GM12878 (cell line): ENCODE data around the gene LRP1B. TPM values are rescaled to one million over a fixed set of nuclear protein-coding genes. Genes with fewer than 3 reads are reported as not detected.

Source experiments
- ATAC-seq: fragments of 200-7000 bp; cut with Tn5 transposase; 3 replicates; pipeline ENCODE4 v1.9.1; 2020; ENCODE audit warnings: mild to moderate bottlenecking, moderate library complexity
- BruUV-seq: library from RNA; stranded (reverse); fragments of 400-500 nt; replicated peaks from 2 replicates; lab custom pipeline; 2021; lab: Mats Ljungman, UMichigan
- CTCF ChIA-PET: fragments of 300-600 bp; sonication (Branson Sonifier 250); formaldehyde crosslinking; extraction: SDS; loops from one replicate; lab custom pipeline; 2021; ENCODE audit warnings: inconsistent platforms; lab: Yijun Ruan, JAX
- POLR2A ChIA-PET: fragments of 350-600 bp; formaldehyde crosslinking; extraction: SDS; loops from one replicate; lab custom pipeline; 2021; ENCODE audit warnings: inconsistent platforms; lab: Charles Lee
- RAD21 ChIA-PET: fragments of 300-600 bp; sonication (Branson Sonifier 250); formaldehyde crosslinking; loops from one replicate; lab custom pipeline; 2023; ENCODE audit warnings: antibody characterized with exemption; ENCODE audit not compliant: unreplicated experiment; lab: Charles Lee
- SMC1A ChIA-PET: fragments of 300-600 bp; sonication (Branson Sonifier 250); formaldehyde crosslinking; loops from one replicate; lab custom pipeline; 2023; ENCODE audit not compliant: unreplicated experiment, uncharacterized antibody; lab: Charles Lee
- DNase-seq: peaks from one replicate; pipeline ENCODE4 v3.0.0-alpha.2; 2011; ENCODE audit warnings: low read depth, low spot score
- FAIRE-seq: peaks from 3 replicates; lab custom pipeline; 2011; peaks lifted over from hg19 to GRCh38; lab: Jason Lieb, UNC
- H2AFZ ChIP-seq: 2 replicates; pipeline ENCODE4 v1.6.0; 2011; ENCODE audit warnings: low read depth, low read length, control low read depth; ENCODE audit not compliant: control insufficient read depth
- H3K27ac ChIP-seq: 2 replicates; pipeline ENCODE4 v1.5.1; 2011; ENCODE audit warnings: control low read depth; ENCODE audit not compliant: control insufficient read depth, insufficient read depth
- H3K27me3 ChIP-seq, 2 experiments: replicated peaks in 1 of 2; 2 replicates each; pipeline versions ENCODE4 v1.6.0 to v1.6.1; 2011; ENCODE audit warnings: low read length in 1 of 2; ENCODE audit not compliant: control insufficient read depth in 2 of 2, insufficient read depth in 2 of 2
- H3K36me3 ChIP-seq, 2 experiments: 2 replicates each; pipeline ENCODE4 v1.5.1; 2011; ENCODE audit warnings: low read length in 1 of 2; ENCODE audit not compliant: control insufficient read depth in 2 of 2, insufficient read depth in 2 of 2
- H3K4me1 ChIP-seq: 2 replicates; pipeline ENCODE4 v1.6.1; 2011; ENCODE audit warnings: mild to moderate bottlenecking, low read length, moderate library complexity, mixed read lengths; ENCODE audit not compliant: control insufficient read depth, insufficient read depth
- H3K4me2 ChIP-seq: 2 replicates; pipeline ENCODE4 v1.6.0; 2011; ENCODE audit warnings: control low read depth; ENCODE audit not compliant: control insufficient read depth, insufficient read depth
- H3K4me3 ChIP-seq: fragments of 200-600 bp; sonication (generic); 2 replicates; pipeline ENCODE4 v1.5.1; 2016
- H3K79me2 ChIP-seq: 2 replicates; pipeline ENCODE4 v1.6.0; 2011; ENCODE audit warnings: low read length; ENCODE audit not compliant: control insufficient read depth, insufficient read depth
- H3K9ac ChIP-seq: 2 replicates; pipeline ENCODE4 v1.8.0; 2011; ENCODE audit warnings: low read length, control low read depth, mixed read lengths; ENCODE audit not compliant: control insufficient read depth, insufficient read depth
- H3K9me3 ChIP-seq: replicated peaks from 3 replicates; pipeline ENCODE4 v1.5.1; 2011; ENCODE audit warnings: mild to moderate bottlenecking, low read length; ENCODE audit not compliant: control insufficient read depth, insufficient read depth
- H4K20me1 ChIP-seq: 2 replicates; pipeline ENCODE4 v1.6.0; 2011; ENCODE audit not compliant: control insufficient read depth, insufficient read depth
- ATF2 ChIP-seq: IDR thresholded peaks from 2 replicates; pipeline ENCODE4 v1.6.1; 2012; ENCODE audit warnings: low read length, inconsistent platforms
- BACH1 ChIP-seq: fragments of 450-650 bp; IDR thresholded peaks from 2 replicates; pipeline ENCODE4 v1.6.1; 2017; ENCODE audit warnings: mild to moderate bottlenecking, borderline replicate concordance
- BRCA1 ChIP-seq: IDR thresholded peaks from 2 replicates; pipeline ENCODE4 v1.6.1; 2011; ENCODE audit warnings: low read depth, low read length, improper control_type of control experiment
- ESRRA ChIP-seq: IDR thresholded peaks from 2 replicates; pipeline ENCODE4 v1.6.1; 2012; ENCODE audit warnings: mild to moderate bottlenecking, low read length, improper control_type of control experiment
- HCFC1 ChIP-seq: fragments of 150-350 bp; IDR thresholded peaks from 2 replicates; pipeline ENCODE4 v1.6.1; 2014; ENCODE audit warnings: low read length
- HDAC2 ChIP-seq: fragments of 200-600 bp; sonication (generic); IDR thresholded peaks from 2 replicates; pipeline ENCODE4 v1.6.1; 2017
- MXI1 ChIP-seq: fragments of 150-350 bp; IDR thresholded peaks from 2 replicates; pipeline ENCODE4 v1.6.1; 2011; ENCODE audit warnings: low read depth, mild to moderate bottlenecking, inconsistent platforms, low read length, improper control_type of control experiment
- RCOR1 ChIP-seq: conservative IDR thresholded peaks from 2 replicates; pipeline ENCODE4 v1.6.1; 2012; ENCODE audit warnings: low read depth, low read length, improper control_type of control experiment
- RELA ChIP-seq: fragments of 450-650 bp; IDR thresholded peaks from 2 replicates; pipeline ENCODE4 v1.8.0; 2014; ENCODE audit warnings: borderline replicate concordance; ENCODE audit not compliant: partially characterized antibody
- SMC3 ChIP-seq: IDR thresholded peaks from 2 replicates; pipeline ENCODE4 v1.6.1; 2011; ENCODE audit warnings: low read length, improper control_type of control experiment, borderline replicate concordance
- SUZ12 ChIP-seq: fragments of 200-600 bp; sonication (generic); IDR thresholded peaks from one replicate; pipeline ENCODE4 v1.6.1; 2018; ENCODE audit warnings: antibody characterized with exemption, mild to moderate bottlenecking; ENCODE audit not compliant: unreplicated experiment
- TBL1XR1 ChIP-seq: IDR thresholded peaks from 2 replicates; pipeline ENCODE4 v1.6.1; 2012; ENCODE audit warnings: low read depth, low read length, improper control_type of control experiment
- ZNF274 ChIP-seq: IDR thresholded peaks from one replicate; pipeline ENCODE4 v1.8.0; 2011; ENCODE audit not compliant: insufficient read length, insufficient read depth
- in situ Hi-C: fragments of 300-500 bp; cut with MboI; formaldehyde crosslinking; loops from 9 replicates; pipeline ENCODE4 v1.14.3; 2018; ENCODE audit warnings: mixed read lengths
- intact Hi-C: fragments of 100-400 bp; cut with micrococcal nuclease; formaldehyde crosslinking; loops from one replicate; pipeline ENCODE4 v1.14.2; 2022; ENCODE audit not compliant: unreplicated experiment
- polyA plus RNA-seq, 11 experiments: library from polyadenylated mRNA; depleted of rRNA in 4 of 11; unstranded in 6 of 11; stranded (reverse) in 5 of 11; fragments of >200 nt; fragmentation: Nextera tagmentation in 4 of 11; fragmentation: Illumina TruSeq in 1 of 11; extraction: Ambion mirVana in 4 of 11; extraction: Trizol in 1 of 11; gene quantifications; 1 replicate in 1 of 11; 2 replicates in 10 of 11; pipeline versions ENCODE4 v1.2.1 to v1.2.3, GENCODE V29; 2011 to 2016; ENCODE audit warnings: inconsistent platforms in 2 of 11, missing spikeins in 2 of 11, low read depth in 1 of 11
- total RNA-seq, 4 experiments: library from RNA; depleted of rRNA in 3 of 4; stranded (reverse); fragments of >200 nt in 3 of 4; fragmentation: Illumina TruSeq in 1 of 4; extraction: Trizol in 1 of 4; gene quantifications; 2 replicates each; pipeline versions ENCODE4 v1.2.1 to v1.2.3, GENCODE V29; 2013 to 2021
- TF ChIP-seq, protein P1 (sequence below): fragments of 450-650 bp; IDR thresholded peaks from 2 replicates; pipeline ENCODE4 v1.6.1; 2017; ENCODE audit warnings: borderline replicate concordance
- TF ChIP-seq, protein P2 (sequence below): fragments of 450-650 bp; formaldehyde crosslinking; IDR thresholded peaks from 2 replicates; pipeline ENCODE4 v1.5.0; 2022; ENCODE audit warnings: mild to moderate bottlenecking, missing genetic modification characterization
- TF ChIP-seq, protein P3 (sequence below), 3 experiments: IDR thresholded peaks in 2 of 3; conservative IDR thresholded peaks in 1 of 3; 2 replicates each; pipeline ENCODE4 v1.5.1; 2011; ENCODE audit warnings: low read depth in 3 of 3, low read length in 3 of 3, mild to moderate bottlenecking in 3 of 3, control low read depth in 2 of 3, moderate library complexity in 2 of 3, inconsistent platforms in 1 of 3, mixed read lengths in 1 of 3; ENCODE audit not compliant: control insufficient read depth in 2 of 3, insufficient read depth in 1 of 3; ENCODE audit errors: extremely low read depth in 1 of 3

Gene LRP1B
- total and polyA plus RNA-seq, 10 of the 15 experiments (the other 5 are each of a cell fraction or from before 2014, with no cell fraction given), result under 0.01 to 0.06 (median 0.03) TPM; not detected in 5

DNA sequence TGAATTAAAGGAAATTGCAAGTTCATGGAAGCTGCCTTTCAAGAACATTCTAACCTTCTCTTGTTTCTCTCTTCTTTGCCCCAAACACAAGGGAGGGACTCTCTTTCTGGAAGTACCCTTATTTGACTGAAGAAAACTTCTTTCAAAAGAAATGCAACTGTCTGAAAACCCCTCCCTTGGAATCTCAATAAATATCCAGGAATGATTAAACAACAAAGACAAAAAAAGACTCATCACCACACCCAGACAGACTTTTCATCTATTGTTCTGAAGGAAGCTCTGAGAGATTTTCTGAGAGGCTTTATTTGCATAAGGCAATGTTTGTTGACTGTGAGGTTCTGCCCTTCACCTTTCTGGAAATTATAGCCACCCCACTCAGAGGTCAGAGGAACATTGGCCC is 1260.9 kb downstream of the LRP1B start:
- RAD21 ChIA-PET, result no interaction called here
- no peak overlapping the region for H2AFZ ChIP-seq
- TF ChIP-seq MXI1, result no peak
- TF ChIP-seq ESRRA, result no peak
- no peak for TF ChIP-seq BACH1
- TF ChIP-seq, protein P1, sequence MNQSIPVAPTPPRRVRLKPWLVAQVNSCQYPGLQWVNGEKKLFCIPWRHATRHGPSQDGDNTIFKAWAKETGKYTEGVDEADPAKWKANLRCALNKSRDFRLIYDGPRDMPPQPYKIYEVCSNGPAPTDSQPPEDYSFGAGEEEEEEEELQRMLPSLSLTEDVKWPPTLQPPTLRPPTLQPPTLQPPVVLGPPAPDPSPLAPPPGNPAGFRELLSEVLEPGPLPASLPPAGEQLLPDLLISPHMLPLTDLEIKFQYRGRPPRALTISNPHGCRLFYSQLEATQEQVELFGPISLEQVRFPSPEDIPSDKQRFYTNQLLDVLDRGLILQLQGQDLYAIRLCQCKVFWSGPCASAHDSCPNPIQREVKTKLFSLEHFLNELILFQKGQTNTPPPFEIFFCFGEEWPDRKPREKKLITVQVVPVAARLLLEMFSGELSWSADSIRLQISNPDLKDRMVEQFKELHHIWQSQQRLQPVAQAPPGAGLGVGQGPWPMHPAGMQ, result no peak
- no peak for TF ChIP-seq ZNF274
- no peak for TF ChIP-seq TBL1XR1
- no peak for TF ChIP-seq HDAC2
- no peak for TF ChIP-seq RELA
- TF ChIP-seq, protein P2, sequence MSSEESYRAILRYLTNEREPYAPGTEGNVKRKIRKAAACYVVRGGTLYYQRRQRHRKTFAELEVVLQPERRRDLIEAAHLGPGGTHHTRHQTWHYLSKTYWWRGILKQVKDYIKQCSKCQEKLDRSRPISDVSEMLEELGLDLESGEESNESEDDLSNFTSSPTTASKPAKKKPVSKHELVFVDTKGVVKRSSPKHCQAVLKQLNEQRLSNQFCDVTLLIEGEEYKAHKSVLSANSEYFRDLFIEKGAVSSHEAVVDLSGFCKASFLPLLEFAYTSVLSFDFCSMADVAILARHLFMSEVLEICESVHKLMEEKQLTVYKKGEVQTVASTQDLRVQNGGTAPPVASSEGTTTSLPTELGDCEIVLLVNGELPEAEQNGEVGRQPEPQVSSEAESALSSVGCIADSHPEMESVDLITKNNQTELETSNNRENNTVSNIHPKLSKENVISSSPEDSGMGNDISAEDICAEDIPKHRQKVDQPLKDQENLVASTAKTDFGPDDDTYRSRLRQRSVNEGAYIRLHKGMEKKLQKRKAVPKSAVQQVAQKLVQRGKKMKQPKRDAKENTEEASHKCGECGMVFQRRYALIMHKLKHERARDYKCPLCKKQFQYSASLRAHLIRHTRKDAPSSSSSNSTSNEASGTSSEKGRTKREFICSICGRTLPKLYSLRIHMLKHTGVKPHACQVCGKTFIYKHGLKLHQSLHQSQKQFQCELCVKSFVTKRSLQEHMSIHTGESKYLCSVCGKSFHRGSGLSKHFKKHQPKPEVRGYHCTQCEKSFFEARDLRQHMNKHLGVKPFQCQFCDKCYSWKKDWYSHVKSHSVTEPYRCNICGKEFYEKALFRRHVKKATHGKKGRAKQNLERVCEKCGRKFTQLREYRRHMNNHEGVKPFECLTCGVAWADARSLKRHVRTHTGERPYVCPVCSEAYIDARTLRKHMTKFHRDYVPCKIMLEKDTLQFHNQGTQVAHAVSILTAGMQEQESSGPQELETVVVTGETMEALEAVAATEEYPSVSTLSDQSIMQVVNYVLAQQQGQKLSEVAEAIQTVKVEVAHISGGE (CRISPR knock-in tag), result no peak
- no peak for TF ChIP-seq ATF2
- TF ChIP-seq SUZ12, result no peak
- TF ChIP-seq, protein P3, sequence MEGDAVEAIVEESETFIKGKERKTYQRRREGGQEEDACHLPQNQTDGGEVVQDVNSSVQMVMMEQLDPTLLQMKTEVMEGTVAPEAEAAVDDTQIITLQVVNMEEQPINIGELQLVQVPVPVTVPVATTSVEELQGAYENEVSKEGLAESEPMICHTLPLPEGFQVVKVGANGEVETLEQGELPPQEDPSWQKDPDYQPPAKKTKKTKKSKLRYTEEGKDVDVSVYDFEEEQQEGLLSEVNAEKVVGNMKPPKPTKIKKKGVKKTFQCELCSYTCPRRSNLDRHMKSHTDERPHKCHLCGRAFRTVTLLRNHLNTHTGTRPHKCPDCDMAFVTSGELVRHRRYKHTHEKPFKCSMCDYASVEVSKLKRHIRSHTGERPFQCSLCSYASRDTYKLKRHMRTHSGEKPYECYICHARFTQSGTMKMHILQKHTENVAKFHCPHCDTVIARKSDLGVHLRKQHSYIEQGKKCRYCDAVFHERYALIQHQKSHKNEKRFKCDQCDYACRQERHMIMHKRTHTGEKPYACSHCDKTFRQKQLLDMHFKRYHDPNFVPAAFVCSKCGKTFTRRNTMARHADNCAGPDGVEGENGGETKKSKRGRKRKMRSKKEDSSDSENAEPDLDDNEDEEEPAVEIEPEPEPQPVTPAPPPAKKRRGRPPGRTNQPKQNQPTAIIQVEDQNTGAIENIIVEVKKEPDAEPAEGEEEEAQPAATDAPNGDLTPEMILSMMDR (IDR thresholded peaks at IDR 0.05 in 2 of 3, conservative IDR thresholded peaks at IDR 0.05 in 1 of 3; ENCODE audit: control insufficient read depth in 2 of 3, extremely low read depth in 1 of 3, insufficient read depth in 1 of 3, low read depth in 3 of 3, low read length in 3 of 3), result no peak
- TF ChIP-seq RCOR1, result no peak
- TF ChIP-seq SMC3, result no peak
- no peak for TF ChIP-seq HCFC1
- no peak for TF ChIP-seq BRCA1

More for the DNA sequence above, 1260.9 kb downstream of the LRP1B start:
- intact Hi-C loops (loop anchor here (10.0 kb wide), 1 partner anchor 1945 kb away; no protein-coding TSS in a partner anchor), in situ Hi-C loops (loop anchor here (10.0 kb wide), 1 partner anchor 285 kb away; no protein-coding TSS in a partner anchor)
- H3K9ac ChIP-seq, result no peak overlapping the region
- no peak for DNase-seq
- H4K20me1 ChIP-seq, result no peaks in the 10 kb centered on the region
- no peak overlapping the region for H3K27ac ChIP-seq
- H3K36me3 ChIP-seq, result no peaks in the 10 kb centered on the region
- POLR2A ChIA-PET, result no interaction called here
- SMC1A ChIA-PET, result interaction anchor here (1.4 kb wide), 1 partner anchor 9 kb away, joined by 4 read pairs; no protein-coding TSS in a partner anchor
- H3K9me3 ChIP-seq, result no peaks in the 10 kb centered on the region
- H3K4me1 ChIP-seq, result no peaks in the 10 kb centered on the region
- H3K4me2 ChIP-seq, result no peak overlapping the region
- BruUV-seq, result no TSS peak
- no peaks in the 10 kb centered on the region for H3K27me3 ChIP-seq
- no peaks in the 10 kb centered on the region for H3K79me2 ChIP-seq
- FAIRE-seq, result no peak
- no peak for ATAC-seq
- CTCF ChIA-PET, result no interaction called here
- H3K4me3 ChIP-seq, result no peak overlapping the region
